SKM-1 (cell line): ENCODE results near the gene RBMS1.

Experiments used
- DNase-seq: peaks from one replicate; lab custom pipeline; 2025; ENCODE audit not compliant: unreplicated experiment; lab: John Stamatoyannopoulos, UW

The RBMS1 gene

GRCh38 chr2:160229591-160229990, 264.0 kb downstream of the RBMS1 start:
- no peak for DNase-seq

- no peak for DNase-seq
Observed at GRCh38 chr2:160228141-160228917, 265.3 kb downstream of the RBMS1 start.

DNA sequence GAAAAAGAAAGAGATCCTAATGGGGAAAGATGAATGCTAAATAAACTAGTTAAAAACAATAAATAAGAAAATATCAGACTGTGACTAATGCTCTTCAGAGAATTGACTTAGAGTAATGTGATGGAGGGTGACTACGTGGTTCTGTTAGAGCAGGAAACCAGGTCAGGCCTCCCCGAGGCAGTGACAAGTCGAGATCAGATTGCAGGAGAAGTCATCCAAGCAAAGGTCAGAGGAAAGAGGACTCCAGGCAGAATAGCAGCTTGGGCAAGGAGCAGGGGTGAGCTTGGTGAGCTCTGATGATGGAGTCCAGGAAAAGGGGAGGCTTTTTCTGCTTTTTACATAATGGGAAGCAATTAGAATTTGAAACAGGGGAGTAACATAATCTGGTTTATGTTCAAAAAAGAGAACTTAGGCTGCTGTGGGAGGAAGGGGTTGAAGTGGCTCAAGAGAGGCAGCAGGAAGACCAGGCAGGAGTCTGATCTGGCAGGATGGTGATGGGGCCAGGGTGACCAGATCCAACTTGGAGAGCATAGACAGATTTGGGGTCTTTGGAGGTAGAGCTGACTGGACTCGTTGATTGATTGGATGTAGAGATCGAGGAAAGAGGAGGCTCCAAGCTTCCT, 266.2 kb downstream of the RBMS1 start:
- no peak for DNase-seq

- DNase-seq: no peak
Observed at GRCh38 chr2:160226367-160226766, 267.2 kb downstream of the RBMS1 start.

DNA sequence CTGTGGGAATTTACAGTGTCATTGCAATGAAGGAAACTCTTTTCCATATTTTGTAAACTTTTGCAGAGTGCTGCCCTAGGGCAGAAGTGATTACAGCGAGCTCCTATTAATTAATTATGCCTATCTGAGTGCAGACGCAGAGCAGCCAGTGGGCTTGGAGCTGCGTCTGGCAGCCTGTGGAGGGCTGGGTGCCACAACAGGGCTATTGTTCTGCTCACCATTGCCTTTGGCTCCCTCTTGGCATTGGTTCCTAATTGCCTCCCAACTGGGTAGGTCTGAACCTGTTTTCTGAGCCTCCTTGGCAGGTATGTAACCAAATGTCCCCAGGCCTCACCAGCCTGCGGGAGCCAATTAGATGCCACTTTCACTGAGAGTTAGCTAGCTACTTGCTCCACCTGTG, 267.9 kb downstream of the RBMS1 start:
- DNase-seq: no peak

GRCh38 chr2:160224507-160224906, 269.1 kb downstream of the RBMS1 start:
- no peak for DNase-seq

- no peak for DNase-seq
Observed at GRCh38 chr2:160224060-160224459, 269.5 kb downstream of the RBMS1 start.

DNA sequence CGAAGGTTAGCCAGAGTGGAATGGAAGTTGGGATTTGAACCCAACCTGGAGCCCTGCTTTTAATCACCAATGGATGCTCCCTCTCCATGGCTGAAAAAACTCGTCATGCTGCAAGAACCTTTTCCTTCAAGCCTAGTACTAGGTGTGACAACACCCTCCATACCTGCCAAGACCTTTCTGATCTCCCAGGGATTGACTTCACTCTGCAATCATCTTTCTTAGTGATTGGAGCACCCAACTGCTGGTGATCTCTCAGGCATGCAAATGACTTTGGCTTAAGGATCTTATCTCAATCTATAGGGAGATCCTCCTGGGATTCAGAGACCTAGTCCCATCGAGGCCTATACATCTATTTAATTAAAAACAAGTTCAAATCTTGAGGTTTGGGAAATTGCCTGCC, 270.0 kb downstream of the RBMS1 start:
- DNase-seq: no peak

- DNase-seq: no peak
Observed at GRCh38 chr2:160222546-160223283, 270.9 kb downstream of the RBMS1 start.
